Activated T-helper 17 cell treated with anti-CD3 and anti-CD28 coated beads, Interleukin-2, amount 50 U/mL, for 72 hours (primary cell): Measurements from ENCODE around the gene MNAT1. TPM values are rescaled to one million over a fixed set of nuclear protein-coding genes. Genes with fewer than 3 reads are reported as not detected.
"Not testable (repeated sequence)": the region's sequence is repeated elsewhere in the genome, so short reads cannot be mapped to it uniquely, and the experiment has no call there.

Experiments used
- ATAC-seq: fragments of 150-1000 bp; cut with Tn5 transposase; replicated peaks from 2 replicates; pipeline ENCODE4 v1.10.0; 2021; ENCODE audit warnings: mild to moderate bottlenecking, moderate library complexity
- H3K27ac Mint-ChIP-seq: one replicate; pipeline ENCODE4 v1.8.0; 2022; ENCODE audit warnings: mixed read lengths
- H3K27me3 Mint-ChIP-seq: one replicate; pipeline ENCODE4 v1.8.0; 2022; ENCODE audit warnings: mixed read lengths
- H3K36me3 Mint-ChIP-seq: one replicate; pipeline ENCODE4 v1.8.0; 2022; ENCODE audit warnings: low read depth, mild to moderate bottlenecking, mixed read lengths
- H3K4me1 Mint-ChIP-seq: one replicate; pipeline ENCODE4 v1.8.0; 2022; ENCODE audit warnings: mixed read lengths
- H3K4me3 Mint-ChIP-seq: one replicate; pipeline ENCODE4 v1.8.0; 2022; ENCODE audit warnings: mild to moderate bottlenecking, mixed read lengths
- H3K9me3 Mint-ChIP-seq: one replicate; pipeline ENCODE4 v1.8.0; 2022; ENCODE audit warnings: mixed read lengths
- total RNA-seq, 2 donors: library from RNA; stranded (reverse); gene quantifications; one replicate each; pipeline ENCODE4 v1.2.3, GENCODE V29; 2022

MNAT1 gene
- total RNA-seq, 2 donors from 2014 or later = 13.4 to 29.9 TPM

GRCh38 chr14:60760644-60761364, 26.2 kb downstream of the MNAT1 start:
- Mint-ChIP-seq H3K9me3 (no peaks in the 10 kb centered on the region), H3K4me1 (peaks cover 28% of the 10 kb centered on the region), H3K27me3 (no peaks in the 10 kb centered on the region), H3K36me3 (no peaks in the 10 kb centered on the region), H3K27ac (no peak overlapping the region), H3K4me3 (no peak overlapping the region)
- ATAC-seq = no peak

DNA sequence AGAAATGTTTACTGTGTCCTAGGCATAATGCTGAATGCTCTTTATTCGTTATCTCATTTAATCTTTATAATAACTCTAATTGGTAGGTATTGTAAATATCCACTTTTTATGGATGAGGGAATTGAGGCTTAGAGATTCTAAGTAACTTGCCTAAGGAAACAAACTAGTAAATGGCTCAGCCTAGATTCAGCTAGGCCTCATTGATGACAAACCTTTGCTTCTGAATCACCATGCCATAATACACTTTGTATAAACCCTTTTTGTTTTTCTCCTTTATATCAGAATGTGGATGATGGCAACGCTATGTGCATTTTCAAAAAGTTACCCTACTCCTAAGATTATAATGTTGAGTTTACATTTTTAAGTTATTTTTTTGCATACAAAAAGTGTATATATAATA, 34.0 kb downstream of the MNAT1 start:
- no peak for ATAC-seq
- H3K27ac Mint-ChIP-seq = no peak overlapping the region
- peaks cover 8% of the 10 kb centered on the region for H3K4me1 Mint-ChIP-seq
- H3K4me3 Mint-ChIP-seq = no peak overlapping the region
- H3K36me3 Mint-ChIP-seq = no peaks in the 10 kb centered on the region
- H3K9me3 Mint-ChIP-seq = no peaks in the 10 kb centered on the region
- H3K27me3 Mint-ChIP-seq = no peaks in the 10 kb centered on the region

DNA sequence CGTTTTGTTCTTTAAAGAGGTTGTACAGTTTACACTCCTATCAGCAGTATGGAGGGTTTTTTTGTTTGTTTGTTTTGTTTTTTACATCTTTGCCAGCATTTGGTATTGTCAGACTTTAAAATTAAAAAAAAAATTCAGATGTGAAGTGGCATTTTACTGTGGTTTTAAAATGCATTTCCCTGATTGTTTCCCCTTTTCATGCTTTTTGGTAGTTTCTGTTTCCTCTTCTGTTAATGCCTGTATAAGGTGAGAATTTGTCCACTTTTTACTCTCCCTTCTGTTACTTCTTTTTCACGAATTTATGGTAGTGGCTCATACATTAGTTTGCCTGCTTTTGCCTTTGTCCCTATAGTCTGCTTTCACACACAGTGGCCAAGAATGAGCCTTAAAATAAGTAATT, 36.6 kb downstream of the MNAT1 start:
- no peaks in the 10 kb centered on the region for H3K36me3 Mint-ChIP-seq
- peaks cover 4% of the 10 kb centered on the region for H3K4me1 Mint-ChIP-seq

DNA sequence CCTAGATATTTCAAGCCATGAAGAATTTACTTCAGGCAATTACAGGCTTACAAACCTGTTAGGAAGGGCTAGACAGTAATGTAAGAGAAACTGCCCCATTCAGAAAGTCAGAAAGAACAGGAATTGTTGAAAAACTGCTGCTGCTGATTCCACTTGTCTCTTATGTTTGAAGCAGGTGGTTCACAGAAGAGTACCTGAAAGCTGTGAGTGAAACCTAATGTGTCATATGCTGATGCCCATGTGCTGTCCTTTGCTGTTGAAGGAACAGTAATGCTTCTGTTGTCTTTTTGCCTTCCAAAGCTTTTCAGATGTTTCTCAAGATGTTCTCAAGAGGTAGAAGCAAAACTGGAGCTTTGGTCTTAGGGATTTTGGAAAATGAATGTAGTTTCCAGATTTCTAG, 39.0 kb downstream of the MNAT1 start:
- H3K4me1 Mint-ChIP-seq = peaks cover 4% of the 10 kb centered on the region
- H3K27me3 Mint-ChIP-seq = no peaks in the 10 kb centered on the region
- H3K27ac Mint-ChIP-seq = no peak overlapping the region
- H3K36me3 Mint-ChIP-seq = no peaks in the 10 kb centered on the region
- H3K4me3 Mint-ChIP-seq = no peak overlapping the region
- peak; percentile 29 for ATAC-seq
- no peaks in the 10 kb centered on the region for H3K9me3 Mint-ChIP-seq

More for the DNA sequence above, 36.6 kb downstream of the MNAT1 start:
- Mint-ChIP-seq H3K4me3 (no peak overlapping the region), H3K27ac (no peak overlapping the region), H3K9me3 (no peaks in the 10 kb centered on the region), H3K27me3 (no peaks in the 10 kb centered on the region)
- ATAC-seq = no peak

GRCh38 chr14:60775296-60775695, 40.7 kb downstream of the MNAT1 start:
- H3K27me3 Mint-ChIP-seq = no peaks in the 10 kb centered on the region
- no peak for ATAC-seq
- no peaks in the 10 kb centered on the region for H3K9me3 Mint-ChIP-seq
- peaks cover 8% of the 10 kb centered on the region for H3K4me1 Mint-ChIP-seq
- H3K27ac Mint-ChIP-seq = no peak overlapping the region
- H3K4me3 Mint-ChIP-seq = no peak overlapping the region
- no peaks in the 10 kb centered on the region for H3K36me3 Mint-ChIP-seq

DNA sequence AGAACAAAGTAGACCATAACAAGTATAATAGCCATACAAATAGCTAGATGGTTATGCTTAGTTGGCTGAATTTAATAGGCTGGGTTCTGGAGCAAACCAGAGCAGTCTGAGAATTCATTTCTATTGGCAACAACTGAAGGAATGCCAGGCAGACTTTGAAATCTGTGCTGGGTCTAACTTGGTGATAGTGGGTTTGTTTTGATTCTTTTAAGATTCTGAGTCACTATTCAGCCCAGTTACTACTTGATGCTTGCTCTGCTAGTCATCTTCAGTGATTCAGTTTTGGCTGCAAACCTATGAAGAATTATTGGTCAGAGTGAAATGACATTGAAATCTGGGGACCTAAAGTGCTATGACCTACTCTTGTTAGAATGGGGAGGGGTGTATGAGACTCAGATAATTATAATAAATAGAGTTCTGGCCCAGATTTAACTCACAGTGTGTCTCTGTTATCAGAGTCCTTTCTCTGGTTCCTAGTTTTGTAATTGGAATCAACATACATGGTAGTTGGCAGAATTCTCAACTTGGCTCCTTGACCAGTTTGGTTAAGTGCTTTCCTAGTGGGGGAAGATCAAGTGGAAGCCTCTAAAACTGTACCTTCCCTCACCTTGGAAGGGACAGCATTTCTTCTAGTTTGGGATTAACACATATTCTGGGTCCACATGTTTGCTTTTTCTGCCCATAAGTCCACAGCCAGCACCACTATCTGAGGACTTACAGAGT, 43.5 kb downstream of the MNAT1 start:
- peak; percentile 60 for ATAC-seq
- Mint-ChIP-seq H3K27ac (no peak overlapping the region), H3K9me3 (no peaks in the 10 kb centered on the region), H3K4me3 (no peak overlapping the region), H3K27me3 (no peaks in the 10 kb centered on the region), H3K36me3 (no peaks in the 10 kb centered on the region), H3K4me1 (peaks cover 6% of the 10 kb centered on the region)

DNA sequence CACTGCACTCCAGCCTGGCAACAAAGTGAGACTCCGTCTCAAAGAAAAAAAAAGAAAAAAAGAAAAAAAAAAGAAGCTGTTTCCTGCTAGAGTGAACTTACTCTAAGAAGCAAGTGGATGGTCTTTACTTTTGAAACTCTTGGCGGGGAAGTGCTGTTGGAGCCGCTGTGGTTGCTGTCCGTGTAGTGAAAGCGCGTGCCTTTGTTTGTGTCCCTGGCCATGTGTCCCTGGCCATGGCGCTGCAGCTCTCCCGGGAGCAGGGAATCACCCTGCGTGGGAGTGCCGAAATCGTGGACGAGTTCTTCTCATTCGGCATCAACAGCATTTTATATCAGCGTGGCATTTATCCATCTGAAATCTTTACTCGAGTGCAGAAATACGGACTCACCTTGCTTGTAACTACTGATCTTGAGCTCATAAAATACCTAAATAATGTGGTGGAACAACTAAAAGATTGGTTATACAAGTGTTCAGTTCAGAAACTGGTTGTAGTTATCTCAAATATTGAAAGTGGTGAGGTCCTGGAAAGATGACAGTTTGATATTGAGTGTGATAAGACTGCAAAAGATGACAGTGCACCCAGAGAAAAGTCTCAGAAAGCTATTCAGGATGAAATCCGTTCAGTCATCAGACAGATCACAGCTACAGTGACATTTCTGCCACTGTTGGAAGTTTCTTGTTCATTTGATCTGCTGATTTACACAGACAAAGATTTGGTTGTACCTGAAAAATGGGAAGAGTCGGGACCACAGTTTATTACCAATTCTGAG, 45.4 kb downstream of the MNAT1 start:
- not testable (repeated sequence) for H3K27ac Mint-ChIP-seq

DNA sequence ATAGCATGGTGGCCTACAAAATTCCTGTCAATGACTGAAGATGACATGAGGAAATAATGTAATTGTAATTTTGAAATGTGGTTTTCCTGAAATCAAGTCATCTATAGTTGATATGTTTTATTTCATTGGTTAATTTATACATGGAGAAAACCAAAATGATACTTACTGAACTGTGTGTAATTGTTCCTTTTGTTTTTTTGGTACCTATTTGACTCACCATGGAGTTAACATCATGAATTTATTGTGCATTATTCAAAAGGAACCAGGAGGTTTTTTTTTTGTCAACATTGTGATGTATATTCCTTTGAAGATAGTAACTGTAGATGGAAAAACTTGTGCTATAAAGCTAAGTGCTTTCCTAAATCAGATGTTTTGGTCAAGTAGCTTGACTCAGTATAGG, 46.0 kb downstream of the MNAT1 start:
- ATAC-seq = peak; percentile 60
- not testable (repeated sequence) for H3K4me1 Mint-ChIP-seq, H3K4me3 Mint-ChIP-seq, H3K27me3 Mint-ChIP-seq, H3K36me3 Mint-ChIP-seq, H3K9me3 Mint-ChIP-seq, H3K27ac Mint-ChIP-seq

More for the DNA sequence above, 45.4 kb downstream of the MNAT1 start:
- H3K36me3 Mint-ChIP-seq, H3K27me3 Mint-ChIP-seq, H3K4me3 Mint-ChIP-seq, H3K9me3 Mint-ChIP-seq, H3K4me1 Mint-ChIP-seq: not testable (repeated sequence)
- peak; percentile 34 for ATAC-seq

DNA sequence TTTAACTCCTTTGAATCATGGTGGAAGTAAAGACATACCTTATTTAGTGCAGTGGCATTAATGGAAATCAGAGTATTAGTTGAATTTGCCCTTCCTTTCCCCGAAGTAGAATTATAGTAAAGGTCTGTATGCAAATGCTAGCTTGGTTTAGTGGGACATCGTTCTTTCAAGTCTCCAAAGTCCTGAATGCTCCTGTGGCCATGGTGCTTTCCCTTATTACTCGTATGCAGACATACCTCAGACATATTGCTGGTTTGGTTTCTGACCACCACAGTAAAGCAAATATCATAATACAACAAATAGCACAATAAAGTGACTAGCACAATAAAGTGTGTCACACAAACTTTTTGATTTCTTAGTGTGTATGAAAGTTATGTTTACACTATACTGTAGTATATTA, 52.3 kb downstream of the MNAT1 start:
- Mint-ChIP-seq H3K27ac (no peak overlapping the region), H3K36me3 (peaks cover 8% of the 10 kb centered on the region), H3K27me3 (no peaks in the 10 kb centered on the region), H3K4me1 (peaks cover 4% of the 10 kb centered on the region), H3K4me3 (no peak overlapping the region), H3K9me3 (no peaks in the 10 kb centered on the region)
- no peak for ATAC-seq

DNA sequence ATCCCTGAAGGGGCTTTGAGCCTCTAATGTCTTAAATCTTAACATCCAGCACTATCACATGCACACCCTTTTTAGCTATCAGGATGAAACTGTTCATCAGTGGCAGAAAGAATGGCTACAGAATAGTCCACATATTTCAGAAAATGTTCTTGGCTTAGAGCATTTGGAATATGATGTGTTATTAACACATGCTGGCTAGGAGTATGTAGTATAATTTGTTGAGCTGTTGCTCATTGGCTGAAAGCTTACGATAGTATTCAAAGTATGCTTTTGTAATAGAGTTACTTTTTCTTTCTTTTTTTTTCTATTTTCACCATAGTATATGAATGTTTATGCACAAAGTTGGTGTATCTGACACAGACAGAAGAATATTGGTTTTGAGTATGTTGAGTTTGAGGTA, 55.1 kb downstream of the MNAT1 start:
- Mint-ChIP-seq H3K9me3 (no peaks in the 10 kb centered on the region), H3K36me3 (peaks cover 15% of the 10 kb centered on the region), H3K27ac (no peak overlapping the region), H3K4me1 (peaks cover 4% of the 10 kb centered on the region), H3K27me3 (no peaks in the 10 kb centered on the region), H3K4me3 (no peak overlapping the region)
- no peak for ATAC-seq

DNA sequence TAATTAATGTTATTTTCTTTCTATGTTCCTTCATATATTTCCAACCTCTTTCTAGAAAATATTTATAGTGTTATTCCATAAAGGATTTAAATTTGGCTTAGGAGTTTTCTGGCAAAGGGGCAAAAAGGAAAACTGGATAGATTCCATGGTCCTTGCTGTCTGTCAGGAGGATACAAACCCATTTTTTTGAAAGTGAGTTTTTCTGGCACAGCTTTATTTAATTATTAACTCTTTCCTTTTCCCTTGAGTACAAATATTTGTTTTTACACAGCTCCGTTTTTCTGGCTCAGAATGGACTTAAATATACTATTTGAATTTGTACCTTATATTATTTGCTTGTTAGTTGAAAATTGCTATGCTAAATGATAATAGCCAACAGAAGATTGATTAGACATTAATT, 56.3 kb downstream of the MNAT1 start:
- ATAC-seq = no peak
- peaks cover 4% of the 10 kb centered on the region for H3K4me1 Mint-ChIP-seq
- H3K4me3 Mint-ChIP-seq = no peak overlapping the region
- H3K36me3 Mint-ChIP-seq = peaks cover 15% of the 10 kb centered on the region
- H3K27ac Mint-ChIP-seq = no peak overlapping the region
- H3K9me3 Mint-ChIP-seq = no peaks in the 10 kb centered on the region
- H3K27me3 Mint-ChIP-seq = no peaks in the 10 kb centered on the region

GRCh38 chr14:60796434-60796833, 61.9 kb downstream of the MNAT1 start:
- Mint-ChIP-seq H3K9me3 (no peaks in the 10 kb centered on the region), H3K36me3 (peaks cover 14% of the 10 kb centered on the region), H3K27me3 (no peaks in the 10 kb centered on the region), H3K4me1 (no peaks in the 10 kb centered on the region), H3K27ac (no peak overlapping the region), H3K4me3 (no peak overlapping the region)
- ATAC-seq = no peak

GRCh38 chr14:60800409-60800808, 65.8 kb downstream of the MNAT1 start:
- peak; percentile 14 for ATAC-seq

GRCh38 chr14:60803871-60804270, 69.3 kb downstream of the MNAT1 start:
- no peak overlapping the region for H3K4me3 Mint-ChIP-seq
- peaks cover 10% of the 10 kb centered on the region for H3K36me3 Mint-ChIP-seq
- no peaks in the 10 kb centered on the region for H3K27me3 Mint-ChIP-seq
- H3K27ac Mint-ChIP-seq = no peak overlapping the region
- H3K9me3 Mint-ChIP-seq = no peaks in the 10 kb centered on the region
- ATAC-seq = no peak
- H3K4me1 Mint-ChIP-seq = peaks cover 9% of the 10 kb centered on the region

More at GRCh38 chr14:60800409-60800808, 65.8 kb downstream of the MNAT1 start:
- no peaks in the 10 kb centered on the region for H3K9me3 Mint-ChIP-seq
- peaks cover 11% of the 10 kb centered on the region for H3K36me3 Mint-ChIP-seq
- no peak overlapping the region for H3K27ac Mint-ChIP-seq
- no peaks in the 10 kb centered on the region for H3K27me3 Mint-ChIP-seq
- H3K4me3 Mint-ChIP-seq = no peak overlapping the region
- H3K4me1 Mint-ChIP-seq = no peaks in the 10 kb centered on the region
